Measurements from ENCODE around the gene RND1.

DNA sequence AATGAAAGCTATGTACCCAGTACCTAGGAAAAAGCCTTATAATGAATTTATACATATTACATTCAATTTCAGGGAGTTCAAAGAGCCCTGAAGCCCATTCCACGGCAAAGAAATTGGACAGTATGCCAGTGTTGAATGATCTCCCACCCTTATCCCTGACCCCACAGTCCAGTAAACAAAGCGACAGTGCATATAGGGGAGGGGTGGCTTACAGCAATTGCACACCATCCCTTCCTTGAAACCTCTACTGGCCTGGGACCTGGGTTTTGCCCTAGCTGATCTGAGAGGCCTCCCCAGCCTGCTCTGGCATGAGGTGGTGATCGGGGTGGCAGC is 17.3 kb upstream of the RND1 start:
- no peak for TF ChIP-seq POLR2A (IDR thresholded peaks at IDR 0.05)
- TF ChIP-seq, protein P1, sequence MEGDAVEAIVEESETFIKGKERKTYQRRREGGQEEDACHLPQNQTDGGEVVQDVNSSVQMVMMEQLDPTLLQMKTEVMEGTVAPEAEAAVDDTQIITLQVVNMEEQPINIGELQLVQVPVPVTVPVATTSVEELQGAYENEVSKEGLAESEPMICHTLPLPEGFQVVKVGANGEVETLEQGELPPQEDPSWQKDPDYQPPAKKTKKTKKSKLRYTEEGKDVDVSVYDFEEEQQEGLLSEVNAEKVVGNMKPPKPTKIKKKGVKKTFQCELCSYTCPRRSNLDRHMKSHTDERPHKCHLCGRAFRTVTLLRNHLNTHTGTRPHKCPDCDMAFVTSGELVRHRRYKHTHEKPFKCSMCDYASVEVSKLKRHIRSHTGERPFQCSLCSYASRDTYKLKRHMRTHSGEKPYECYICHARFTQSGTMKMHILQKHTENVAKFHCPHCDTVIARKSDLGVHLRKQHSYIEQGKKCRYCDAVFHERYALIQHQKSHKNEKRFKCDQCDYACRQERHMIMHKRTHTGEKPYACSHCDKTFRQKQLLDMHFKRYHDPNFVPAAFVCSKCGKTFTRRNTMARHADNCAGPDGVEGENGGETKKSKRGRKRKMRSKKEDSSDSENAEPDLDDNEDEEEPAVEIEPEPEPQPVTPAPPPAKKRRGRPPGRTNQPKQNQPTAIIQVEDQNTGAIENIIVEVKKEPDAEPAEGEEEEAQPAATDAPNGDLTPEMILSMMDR (IDR thresholded peaks at IDR 0.05): no peak
